ENCODE results near the gene STPG3.

The STPG3 gene

DNA sequence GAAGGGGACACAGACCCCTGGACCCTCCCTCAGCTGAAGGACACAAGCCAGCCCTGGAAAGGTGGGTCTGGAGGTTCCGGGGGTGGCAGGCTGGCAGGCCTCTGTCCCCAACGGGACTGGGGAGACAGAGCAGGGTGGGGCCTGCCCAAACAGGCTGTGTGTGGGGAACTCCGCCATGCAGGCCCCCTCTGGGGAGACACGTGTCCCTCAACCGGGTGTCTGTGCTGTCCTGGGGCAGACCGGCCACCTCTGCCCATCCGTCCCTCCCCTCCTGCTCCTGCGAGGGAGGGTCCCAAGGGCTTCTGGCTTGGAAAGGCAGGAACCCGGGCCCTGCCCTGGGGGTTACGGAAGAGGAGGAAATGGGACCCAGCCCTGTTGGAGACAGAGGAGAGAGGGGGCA is 19.0 kb upstream of the STPG3 start:
- Histone ChIP-seq H2AFZ (ENCODE audit: low read length) (no peak overlapping the region), H3F3A (ENCODE audit: insufficient read depth, low read length) (no peaks in the 10 kb centered on the region), H3K9me3 (replicated peaks; ENCODE audit: insufficient read depth, low read length) (no peaks in the 10 kb centered on the region), H3K9ac (ENCODE audit: low read length) (no peak overlapping the region), H3K27ac (ENCODE audit: low read length) (no peak overlapping the region), H3K4me2 (ENCODE audit: low read depth, low read length) (no peak overlapping the region), H3K36me3 (replicated peaks; ENCODE audit: insufficient read depth, low read length) (no peaks in the 10 kb centered on the region), H3K4me3 (ENCODE audit: low read length) (no peak overlapping the region), H3K79me2 (ENCODE audit: low read length) (no peaks in the 10 kb centered on the region), H3K27me3 (replicated peaks; ENCODE audit: insufficient read depth, low read length) (peaks cover 77% of the 10 kb centered on the region), H3K4me1 (ENCODE audit: low read length) (peaks cover 9% of the 10 kb centered on the region; the same call in 1 of the 2 replicates), H4K20me1 (ENCODE audit: insufficient read depth, low read length) (no peaks in the 10 kb centered on the region), H3K9me2 (replicated peaks; ENCODE audit: insufficient read depth, low read length) (no peaks in the 10 kb centered on the region)
- TF ChIP-seq EZH2 (optimal IDR thresholded peaks at IDR 0.05; ENCODE audit: low read depth, low read length) (no peak), EZH2phosphoT487 (IDR thresholded peaks at IDR 0.05; ENCODE audit: low read length) (no peak), CTCF (IDR thresholded peaks at IDR 0.05; ENCODE audit: low read length) (no peak)
- no peak for DNase-seq

DNA sequence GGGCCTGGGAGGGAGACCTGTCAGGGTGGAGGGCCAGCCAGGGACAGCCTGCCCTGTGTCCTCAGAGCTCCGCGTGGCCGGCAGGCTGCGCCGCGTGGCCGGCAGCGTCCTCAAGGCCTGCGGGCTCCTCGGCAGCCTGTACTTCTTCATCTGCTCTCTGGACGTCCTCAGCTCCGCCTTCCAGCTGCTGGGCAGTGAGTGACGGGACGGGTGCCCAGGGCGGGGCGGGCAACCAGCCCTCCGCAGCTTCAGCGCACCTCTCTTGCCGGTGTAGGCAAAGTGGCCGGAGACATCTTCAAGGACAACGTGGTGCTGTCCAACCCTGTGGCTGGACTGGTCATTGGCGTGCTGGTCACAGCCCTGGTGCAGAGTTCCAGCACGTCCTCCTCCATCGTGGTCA is 18.6 kb upstream of the STPG3 start:
- H4K20me1 ChIP-seq (ENCODE audit: insufficient read depth, low read length) = no peaks in the 10 kb centered on the region
- no peak overlapping the region for H3K27ac ChIP-seq (ENCODE audit: low read length)
- no peaks in the 10 kb centered on the region for H3K36me3 ChIP-seq (replicated peaks; ENCODE audit: insufficient read depth, low read length)
- H3K79me2 ChIP-seq (ENCODE audit: low read length) = no peaks in the 10 kb centered on the region
- peaks cover 9% of the 10 kb centered on the region; the same call in 1 of the 2 replicates for H3K4me1 ChIP-seq (ENCODE audit: low read length)
- no peak overlapping the region for H3K9ac ChIP-seq (ENCODE audit: low read length)
- TF ChIP-seq EZH2phosphoT487 (IDR thresholded peaks at IDR 0.05; ENCODE audit: low read length) = no peak
- TF ChIP-seq EZH2 (optimal IDR thresholded peaks at IDR 0.05; ENCODE audit: low read depth, low read length) = no peak
- TF ChIP-seq CTCF (IDR thresholded peaks at IDR 0.05; ENCODE audit: low read length) = no peak
- H3K27me3 ChIP-seq (replicated peaks; ENCODE audit: insufficient read depth, low read length) = peaks cover 77% of the 10 kb centered on the region
- no peak overlapping the region for H2AFZ ChIP-seq (ENCODE audit: low read length)
- no peak for DNase-seq
- H3F3A ChIP-seq (ENCODE audit: insufficient read depth, low read length) = no peaks in the 10 kb centered on the region
- H3K9me2 ChIP-seq (replicated peaks; ENCODE audit: insufficient read depth, low read length) = no peaks in the 10 kb centered on the region
- no peaks in the 10 kb centered on the region for H3K9me3 ChIP-seq (replicated peaks; ENCODE audit: insufficient read depth, low read length)
- no peak overlapping the region for H3K4me3 ChIP-seq (ENCODE audit: low read length)
- H3K4me2 ChIP-seq (ENCODE audit: low read depth, low read length) = no peak overlapping the region

DNA sequence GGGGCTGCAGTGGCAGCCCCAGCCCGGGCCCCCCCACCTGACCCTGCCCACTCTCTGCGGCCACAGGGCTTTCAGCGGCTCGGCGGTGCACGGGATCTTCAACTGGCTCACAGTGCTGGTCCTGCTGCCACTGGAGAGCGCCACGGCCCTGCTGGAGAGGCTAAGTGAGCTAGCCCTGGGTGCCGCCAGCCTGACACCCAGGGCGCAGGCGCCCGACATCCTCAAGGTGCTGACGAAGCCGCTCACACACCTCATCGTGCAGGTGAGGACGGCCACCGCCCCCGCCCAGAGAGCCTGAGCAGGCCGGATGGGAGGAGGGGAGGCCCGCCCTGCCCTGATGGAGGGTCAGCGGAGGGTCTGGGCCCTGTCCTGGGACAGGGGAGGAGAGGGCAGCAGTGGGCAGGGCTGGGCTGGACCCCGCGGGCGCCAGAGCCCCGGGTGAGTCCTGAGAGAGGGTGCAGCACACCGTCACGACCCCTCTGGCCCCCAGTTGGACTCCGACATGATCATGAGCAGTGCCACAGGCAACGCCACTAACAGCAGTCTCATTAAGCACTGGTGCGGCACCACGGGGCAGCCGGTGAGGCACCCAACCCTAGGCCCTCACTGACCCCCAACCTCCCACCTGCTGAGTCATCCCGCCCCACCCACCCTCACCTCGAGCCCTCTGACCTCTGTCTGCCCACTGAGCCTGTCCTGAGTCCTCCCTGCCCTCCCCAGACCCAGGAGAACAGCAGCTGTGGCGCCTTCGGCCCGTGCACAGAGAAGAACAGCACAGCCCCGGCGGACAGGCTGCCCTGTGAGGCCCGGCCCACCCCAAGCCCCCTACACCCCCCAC is 17.7 kb upstream of the STPG3 start:
- no peaks in the 10 kb centered on the region for H3K79me2 ChIP-seq (ENCODE audit: low read length)
- no peak overlapping the region for H3K4me2 ChIP-seq (ENCODE audit: low read depth, low read length)
- peaks cover 74% of the 10 kb centered on the region for H3K27me3 ChIP-seq (replicated peaks; ENCODE audit: insufficient read depth, low read length)
- no peaks in the 10 kb centered on the region for H4K20me1 ChIP-seq (ENCODE audit: insufficient read depth, low read length)
- H3F3A ChIP-seq (ENCODE audit: insufficient read depth, low read length) = no peaks in the 10 kb centered on the region
- H3K9me2 ChIP-seq (replicated peaks; ENCODE audit: insufficient read depth, low read length) = no peaks in the 10 kb centered on the region
- no peaks in the 10 kb centered on the region for H3K36me3 ChIP-seq (replicated peaks; ENCODE audit: insufficient read depth, low read length)
- no peak overlapping the region for H2AFZ ChIP-seq (ENCODE audit: low read length)
- H3K4me3 ChIP-seq (ENCODE audit: low read length) = no peak overlapping the region
- no peak overlapping the region for H3K9ac ChIP-seq (ENCODE audit: low read length)
- no peak for TF ChIP-seq EZH2phosphoT487 (IDR thresholded peaks at IDR 0.05; ENCODE audit: low read length)
- no peak for TF ChIP-seq EZH2 (optimal IDR thresholded peaks at IDR 0.05; ENCODE audit: low read depth, low read length)
- no peak for TF ChIP-seq CTCF (IDR thresholded peaks at IDR 0.05; ENCODE audit: low read length)
- DNase-seq = no peak
- no peak overlapping the region for H3K27ac ChIP-seq (ENCODE audit: low read length)
- peaks cover 9% of the 10 kb centered on the region; the same call in 1 of the 2 replicates for H3K4me1 ChIP-seq (ENCODE audit: low read length)
- H3K9me3 ChIP-seq (replicated peaks; ENCODE audit: insufficient read depth, low read length) = no peaks in the 10 kb centered on the region

All from MM.1S (cell line).